GM13977 (cell line): ENCODE data around the gene TAF1A.

Experiments
- DNase-seq: peaks from one replicate; pipeline ENCODE4 v3.0.0; 2012; ENCODE audit warnings: low spot score
- CTCF ChIP-seq: IDR thresholded peaks from 2 replicates; pipeline ENCODE4 v1.5.1; 2012; ENCODE audit warnings: mild to moderate bottlenecking, control low read depth; ENCODE audit not compliant: insufficient read depth; ENCODE audit errors: extremely low read depth, missing control alignments
- in situ Hi-C: fragments of 300-500 bp; cut with MboI; formaldehyde crosslinking; loops from one replicate; pipeline ENCODE4 v1.12.0; 2022; ENCODE audit warnings: low sequenced_read_pairs, low pct_unique_long_range_greater_than_20kb, mixed read lengths, inconsistent platforms; ENCODE audit not compliant: unreplicated experiment

Gene TAF1A

GRCh38 chr1:222624214-222624613, 34.5 kb upstream of the TAF1A start:
- in situ Hi-C loops: no loop called here
- no peak for TF ChIP-seq CTCF
- no peak for DNase-seq

- no peak for TF ChIP-seq CTCF
- DNase-seq: no peak
- in situ Hi-C loops: no loop called here
Measured at GRCh38 chr1:222623458-222623857, 33.7 kb upstream of the TAF1A start.

- no peak for TF ChIP-seq CTCF
- in situ Hi-C loops: no loop called here
- no peak for DNase-seq
Measured at GRCh38 chr1:222622765-222623164, 33.0 kb upstream of the TAF1A start.

- no peak for DNase-seq
- in situ Hi-C loops: no loop called here
- no peak for TF ChIP-seq CTCF
Measured at GRCh38 chr1:222620566-222620965, 30.8 kb upstream of the TAF1A start.

GRCh38 chr1:222618880-222619596, 29.3 kb upstream of the TAF1A start:
- DNase-seq: peak; percentile 39
- in situ Hi-C loops: no loop called here
- TF ChIP-seq CTCF: no peak

GRCh38 chr1:222618001-222618879, 28.5 kb upstream of the TAF1A start, which contains the start of gene MIA3:
Gene MIA3, plus strand, starts transcription at chr1:222618097. Its CDS starts 14 bp downstream, at chr1:222618111.
- no peak for TF ChIP-seq CTCF
- in situ Hi-C loops: no loop called here
- peak; percentile 95 for DNase-seq
